H1 (cell line): Measurements from ENCODE around the gene LGI4. TPM values are rescaled to one million over a fixed set of nuclear protein-coding genes. Genes with fewer than 3 reads are reported as not detected.
A peak's percentile ranks its signal among the peaks of the same experiment; 100 is the strongest.

Experiments used
- CTCF ChIA-PET: fragments of 300-600 bp; sonication (Branson Sonifier 250); formaldehyde crosslinking; loops from one replicate; lab custom pipeline; 2021; ENCODE audit not compliant: partially characterized antibody; lab: Charles Lee
- POLR2A ChIA-PET: fragments of 300-600 bp; sonication (Branson Sonifier 250); formaldehyde crosslinking; loops from one replicate; lab custom pipeline; 2021; ENCODE audit warnings: inconsistent platforms; ENCODE audit not compliant: partially characterized antibody; lab: Charles Lee
- DNase-seq, 2 experiments: peaks; one replicate each; pipeline versions ENCODE4 v3.0.0 to v3.0.0-alpha.2; 2010 to 2022; ENCODE audit warnings: low spot score in 2 of 2, low read depth in 1 of 2, mixed read lengths in 1 of 2
- FAIRE-seq: peaks from 2 replicates; lab custom pipeline; 2011; peaks lifted over from hg19 to GRCh38; lab: Jason Lieb, UNC
- H2AFZ ChIP-seq: 2 replicates; pipeline ENCODE4 v1.8.1; 2012; ENCODE audit warnings: low read length, inconsistent platforms
- H2AK5ac ChIP-seq: 2 replicates; pipeline ENCODE4 v1.6.1; 2013; ENCODE audit warnings: low read depth, low read length
- H2BK120ac ChIP-seq: replicated peaks from 2 replicates; pipeline ENCODE3; 2013; ENCODE audit warnings: low read depth, low read length, inconsistent platforms
- H2BK12ac ChIP-seq: 2 replicates; pipeline ENCODE4 v1.6.1; 2013; ENCODE audit warnings: low read depth, low read length
- H2BK15ac ChIP-seq: 2 replicates; pipeline ENCODE4 v1.6.1; 2013; ENCODE audit warnings: low read length
- H2BK20ac ChIP-seq: 2 replicates; pipeline ENCODE4 v1.6.1; 2013; ENCODE audit warnings: low read length
- H2BK5ac ChIP-seq: 2 replicates; pipeline ENCODE4 v1.6.1; 2013; ENCODE audit warnings: low read depth, low read length
- H3K14ac ChIP-seq: 2 replicates; pipeline ENCODE4 v1.6.1; 2013; ENCODE audit warnings: inconsistent platforms; ENCODE audit not compliant: insufficient read length
- H3K18ac ChIP-seq: 2 replicates; pipeline ENCODE4 v1.6.1; 2013; ENCODE audit warnings: low read length; ENCODE audit errors: extremely low read depth
- H3K23ac ChIP-seq: 2 replicates; pipeline ENCODE4 v1.6.1; 2013; ENCODE audit warnings: inconsistent platforms; ENCODE audit not compliant: insufficient read length
- H3K23me2 ChIP-seq: 2 replicates; pipeline ENCODE4 v1.6.1; 2013; ENCODE audit warnings: low read depth, low read length
- H3K27ac ChIP-seq: 2 replicates; pipeline ENCODE4 v1.6.1; 2011; ENCODE audit warnings: low read depth, low read length, inconsistent platforms
- H3K27me3 ChIP-seq, 4 experiments: replicated peaks in 1 of 4; 1 replicate in 1 of 4; 2 replicates in 3 of 4; pipeline versions ENCODE4 v1.6.1 to v1.8.1; 2011 to 2013; ENCODE audit warnings: low read length in 3 of 4, mild to moderate bottlenecking in 3 of 4, inconsistent platforms in 2 of 4, mixed read lengths in 2 of 4, moderate library complexity in 1 of 4; ENCODE audit not compliant: control insufficient read depth in 3 of 4, insufficient read depth in 3 of 4; ENCODE audit errors: extremely low read depth in 1 of 4
- H3K36me3 ChIP-seq, 4 experiments: 2 replicates each; pipeline versions ENCODE4 v1.6.1 to v1.8.1; 2011 to 2013; ENCODE audit warnings: mild to moderate bottlenecking in 4 of 4, low read length in 3 of 4, moderate library complexity in 2 of 4, control low read depth in 1 of 4, inconsistent platforms in 1 of 4; ENCODE audit not compliant: insufficient read depth in 4 of 4, control insufficient read depth in 2 of 4
- H3K4ac ChIP-seq: replicated peaks from 2 replicates; pipeline ENCODE3; 2013; ENCODE audit warnings: low read length, low read depth, mixed read lengths, inconsistent platforms; ENCODE audit not compliant: insufficient read length
- H3K4me1 ChIP-seq, 4 experiments: replicated peaks in 1 of 4; 1 replicate in 1 of 4; 2 replicates in 3 of 4; pipeline versions ENCODE4 v1.6.1 to v1.8.1; 2011 to 2013; ENCODE audit warnings: low read length in 3 of 4, inconsistent platforms in 2 of 4, mixed read lengths in 1 of 4; ENCODE audit not compliant: insufficient read depth in 4 of 4, control insufficient read depth in 3 of 4
- H3K4me2 ChIP-seq, 2 experiments: 2 replicates each; pipeline versions ENCODE4 v1.6.1 to v1.8.1; 2011 to 2013; ENCODE audit warnings: low read depth in 2 of 2, low read length in 2 of 2, control low read depth in 1 of 2, inconsistent platforms in 1 of 2, mild to moderate bottlenecking in 1 of 2; ENCODE audit not compliant: insufficient read depth in 1 of 2
- H3K4me3 ChIP-seq, 4 experiments: fragments of 200-600, 300-600 bp in 1 of 4; sonication (generic), shearing (Covaris generic), sonication (Bioruptor Twin) in 1 of 4; 2 replicates each; pipeline versions ENCODE4 v1.5.1 to v1.8.1; 2011 to 2016; ENCODE audit warnings: low read length in 4 of 4, low read depth in 3 of 4, control low read depth in 2 of 4, inconsistent platforms in 2 of 4, mild to moderate bottlenecking in 2 of 4, mixed read lengths in 1 of 4, moderate library complexity in 1 of 4; ENCODE audit not compliant: insufficient read depth in 2 of 4; ENCODE audit errors: extremely low read depth in 1 of 4
- H3K56ac ChIP-seq: replicated peaks from 2 replicates; pipeline ENCODE3; 2013; ENCODE audit warnings: low read depth, mild to moderate bottlenecking, mixed read lengths, low read length, inconsistent platforms; ENCODE audit not compliant: insufficient read length
- H3K79me1 ChIP-seq: 2 replicates; pipeline ENCODE4 v1.6.1; 2013; ENCODE audit warnings: low read depth, low read length, control low read depth
- H3K79me2 ChIP-seq, 2 experiments: 2 replicates each; pipeline versions ENCODE4 v1.6.1 to v1.8.1; 2012 to 2013; ENCODE audit warnings: low read length in 2 of 2, mild to moderate bottlenecking in 2 of 2, inconsistent platforms in 1 of 2; ENCODE audit not compliant: insufficient read depth in 2 of 2, control insufficient read depth in 1 of 2
- H3K9ac ChIP-seq, 4 experiments: replicated peaks in 1 of 4; 1 replicate in 1 of 4; 2 replicates in 3 of 4; pipeline versions ENCODE4 v1.6.1 to v1.8.1; 2011 to 2013; ENCODE audit warnings: low read depth in 3 of 4, low read length in 3 of 4, control low read depth in 2 of 4, mild to moderate bottlenecking in 2 of 4, moderate library complexity in 2 of 4, inconsistent platforms in 1 of 4; ENCODE audit errors: extremely low read depth in 1 of 4
- H3K9me3 ChIP-seq, 2 experiments: 2 replicates each; pipeline versions ENCODE4 v1.6.1 to v1.8.1; 2012 to 2013; ENCODE audit warnings: mild to moderate bottlenecking in 2 of 2, moderate library complexity in 2 of 2, control low read depth in 1 of 2, inconsistent platforms in 1 of 2, low read depth in 1 of 2, low read length in 1 of 2, mixed read lengths in 1 of 2; ENCODE audit not compliant: insufficient read depth in 2 of 2
- H4K20me1 ChIP-seq, 2 experiments: replicated peaks in 1 of 2; 2 replicates each; pipeline versions ENCODE3 to v1.8.1; 2011 to 2013; ENCODE audit warnings: inconsistent platforms in 2 of 2, low read length in 2 of 2, mild to moderate bottlenecking in 1 of 2; ENCODE audit not compliant: insufficient read depth in 2 of 2, control insufficient read depth in 1 of 2
- H4K5ac ChIP-seq: 2 replicates; pipeline ENCODE4 v1.6.1; 2013; ENCODE audit warnings: low read length, low read depth, mixed read lengths, inconsistent platforms; ENCODE audit not compliant: insufficient read length
- H4K8ac ChIP-seq: 2 replicates; pipeline ENCODE4 v1.8.0; 2013; ENCODE audit warnings: mild to moderate bottlenecking, moderate library complexity, low read length, inconsistent platforms; ENCODE audit not compliant: insufficient read depth; ENCODE audit errors: extremely low read depth
- H4K91ac ChIP-seq: replicated peaks from 2 replicates; pipeline ENCODE3; 2013; ENCODE audit warnings: low read length, mixed read lengths, inconsistent platforms; ENCODE audit not compliant: insufficient read length
- CBX8 ChIP-seq: fragments of 300-800, 300-1000 bp; sonication (generic); IDR thresholded peaks from 2 replicates; pipeline ENCODE4 v1.7.1; 2016; ENCODE audit warnings: low read depth, low read length, borderline replicate concordance
- EZH2 ChIP-seq: fragments of 200-600 bp; sonication (generic); IDR thresholded peaks from 2 replicates; pipeline ENCODE4 v1.7.1; 2012; ENCODE audit warnings: low read depth, mild to moderate bottlenecking, moderate library complexity, low read length, inconsistent platforms; ENCODE audit not compliant: severe bottlenecking
- POLR2AphosphoS5 ChIP-seq: IDR thresholded peaks from 2 replicates; pipeline ENCODE4 v1.6.1; 2011; ENCODE audit warnings: low read depth, low read length
- RFX5 ChIP-seq: IDR thresholded peaks from 2 replicates; pipeline ENCODE4 v1.6.1; 2011; ENCODE audit warnings: low read depth, low read length, improper control_type of control experiment, borderline replicate concordance
- SAP30 ChIP-seq: fragments of 300-600 bp; sonication (generic); IDR thresholded peaks from 2 replicates; pipeline ENCODE4 v1.7.1; 2012; ENCODE audit warnings: low read length, moderate library complexity, mild to moderate bottlenecking, inconsistent platforms; ENCODE audit not compliant: insufficient read depth, insufficient replicate concordance
- SIN3A ChIP-seq, 2 experiments: IDR thresholded peaks in 1 of 2; conservative IDR thresholded peaks in 1 of 2; 2 replicates each; pipeline ENCODE4 v1.6.1; 2011 to 2012; ENCODE audit warnings: low read length in 2 of 2, improper control_type of control experiment in 1 of 2, low read depth in 1 of 2, mild to moderate bottlenecking in 1 of 2
- SP1 ChIP-seq: IDR thresholded peaks from 2 replicates; pipeline ENCODE4 v1.6.1; 2011; ENCODE audit warnings: low read depth, low read length
- YY1 ChIP-seq: IDR thresholded peaks from 2 replicates; pipeline ENCODE4 v1.6.1; 2011; ENCODE audit warnings: low read depth, mild to moderate bottlenecking, low read length
- WGBS, 2 experiments: shearing (Covaris generic) in 1 of 2; methylation state at CpG; one replicate each; pipeline versions ENCODE4 v1.1.6 to v1.1.7; 2013 to 2015; ENCODE audit warnings: low lambda C conversion rate in 2 of 2, mixed read lengths in 2 of 2, inconsistent platforms in 1 of 2, low coverage in 1 of 2, missing lambda C conversion rate in 1 of 2; ENCODE audit not compliant: insufficient replicate concordance in 2 of 2, insufficient coverage in 1 of 2, insufficient read length in 1 of 2; ENCODE audit errors: extremely low coverage in 1 of 2, missing lambda C conversion rate in 1 of 2; 5-methylcytosine and 5-hydroxymethylcytosine counted together
- polyA plus RNA-seq, 7 experiments: library from polyadenylated mRNA; depleted of rRNA in 3 of 7; stranded (reverse) in 5 of 7; unstranded in 2 of 7; fragments of >200 nt in 5 of 7; fragments of 200-250 nt in 2 of 7; gene quantifications; 1 replicate in 5 of 7; 2 replicates in 1 of 7; 4 replicates in 1 of 7; pipeline versions ENCODE4 v1.2.1 to v1.2.3, GENCODE V29; 2011 to 2013; ENCODE audit warnings: missing spikeins in 2 of 7, mixed read lengths in 2 of 7
- total RNA-seq: library from RNA; stranded (reverse); fragmentation: NEBNext Ultra II Directional; extraction: Animal tissue kit (Norgen Biotek cat#: 25700); gene quantifications from 2 replicates; pipeline ENCODE4 v1.2.1, GENCODE V29; 2021
- TF ChIP-seq, protein P1 (sequence below), 3 experiments: IDR thresholded peaks; 1 replicate in 2 of 3; 2 replicates in 1 of 3; pipeline versions ENCODE4 v1.5.1 to v1.6.1; 2011; ENCODE audit warnings: low read length in 3 of 3, mild to moderate bottlenecking in 3 of 3, inconsistent platforms in 2 of 3, low read depth in 1 of 3, moderate library complexity in 1 of 3; ENCODE audit not compliant: insufficient read depth in 1 of 3; ENCODE audit errors: control extremely low read depth in 1 of 3

Gene LGI4
- total and polyA plus RNA-seq, 2 of the 8 experiments (the other 6 are each of a cell fraction or from before 2014, with no cell fraction given): 2.0 to 8.2 TPM

- Histone ChIP-seq H3K27me3 (peaks cover 0 to 3% (median under 1%) of the 10 kb centered on the region in 4 experiments; a peak in 3 of 7 replicates), H2BK120ac (no peak overlapping the region), H3K56ac (no peak overlapping the region), H4K91ac (no peak overlapping the region), H3K36me3 (no peaks in the 10 kb centered on the region), H3K4me1 (peaks cover 3 to 19% (median 13%) of the 10 kb centered on the region in 4 experiments; a peak in 6 of 7 replicates), H3K23ac (no peak overlapping the region), H3K27ac (no peak overlapping the region), H3K79me1 (no peaks in the 10 kb centered on the region), H3K4me3 (peak overlapping the region in 1 of 4 experiments; percentile 44; a peak in 2 of 8 replicates), H3K18ac (peak overlapping the region; percentile 51; the same call in 1 of the 2 replicates), H2AFZ (no peak overlapping the region), H2AK5ac (no peak overlapping the region), H3K79me2 (no peaks in the 10 kb centered on the region), H2BK15ac (no peak overlapping the region), H3K4ac (no peak overlapping the region), H2BK12ac (0 out of 2 replicates have a peak overlapping the region, but pooled peaks have one; percentile 3), H3K23me2 (peaks cover 4% of the 10 kb centered on the region), H4K8ac (no peak overlapping the region), H3K14ac (no peak overlapping the region), H2BK5ac (0 out of 2 replicates have a peak overlapping the region, but pooled peaks have one; percentile 44), H2BK20ac (no peak overlapping the region), H3K9me3 (no peaks in the 10 kb centered on the region), H3K9ac (no peak overlapping the region), H4K5ac (peak overlapping the region; percentile 17), H4K20me1 (no peaks in the 10 kb centered on the region), H3K4me2 (peak overlapping the region in 1 of 2 experiments; percentile 34; a peak in 3 of 4 replicates)
- 1% methylated on average over 4 of the region's 7 CpGs; no CpG with 5 or more reads in 1 of the 2 experiments for WGBS, 2 experiments
- DNase-seq (peak in 1 of 2 experiments; percentile 96), FAIRE-seq (peak; percentile 13)
- CTCF ChIA-PET: interaction anchor here (0.6 to 10.2 kb wide), 49 partner anchors 8 to 726 kb away, joined by 3 to 154 read pairs (median 5); partner anchors contain the start of genes FXYD3, FXYD5 and HPN
- POLR2A ChIA-PET: interaction anchor here (0.9 to 2.8 kb wide), 18 partner anchors 8 to 164 kb away, joined by 3 to 9 read pairs (median 4); partner anchors contain the start of gene FXYD5
- TF ChIP-seq CBX8: no peak
- no peak for TF ChIP-seq EZH2
- TF ChIP-seq SIN3A (conservative IDR thresholded peaks at IDR 0.05 in 1 of 2, IDR thresholded peaks at IDR 0.05 in 1 of 2; ENCODE audit: low read depth in 1 of 2, low read length in 2 of 2): peak; percentile 15 to 86; a peak in 1 of 4 replicates
- no peak for TF ChIP-seq POLR2AphosphoS5
- no peak for TF ChIP-seq RFX5
- TF ChIP-seq SP1: 0 out of 2 replicates have a peak, but pooled peaks have one; percentile 29
- TF ChIP-seq YY1: 0 out of 2 replicates have a peak, but pooled peaks have one; percentile 56
- TF ChIP-seq SAP30: peak; percentile 29
- TF ChIP-seq, protein P1, sequence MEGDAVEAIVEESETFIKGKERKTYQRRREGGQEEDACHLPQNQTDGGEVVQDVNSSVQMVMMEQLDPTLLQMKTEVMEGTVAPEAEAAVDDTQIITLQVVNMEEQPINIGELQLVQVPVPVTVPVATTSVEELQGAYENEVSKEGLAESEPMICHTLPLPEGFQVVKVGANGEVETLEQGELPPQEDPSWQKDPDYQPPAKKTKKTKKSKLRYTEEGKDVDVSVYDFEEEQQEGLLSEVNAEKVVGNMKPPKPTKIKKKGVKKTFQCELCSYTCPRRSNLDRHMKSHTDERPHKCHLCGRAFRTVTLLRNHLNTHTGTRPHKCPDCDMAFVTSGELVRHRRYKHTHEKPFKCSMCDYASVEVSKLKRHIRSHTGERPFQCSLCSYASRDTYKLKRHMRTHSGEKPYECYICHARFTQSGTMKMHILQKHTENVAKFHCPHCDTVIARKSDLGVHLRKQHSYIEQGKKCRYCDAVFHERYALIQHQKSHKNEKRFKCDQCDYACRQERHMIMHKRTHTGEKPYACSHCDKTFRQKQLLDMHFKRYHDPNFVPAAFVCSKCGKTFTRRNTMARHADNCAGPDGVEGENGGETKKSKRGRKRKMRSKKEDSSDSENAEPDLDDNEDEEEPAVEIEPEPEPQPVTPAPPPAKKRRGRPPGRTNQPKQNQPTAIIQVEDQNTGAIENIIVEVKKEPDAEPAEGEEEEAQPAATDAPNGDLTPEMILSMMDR (IDR thresholded peaks at IDR 0.05; ENCODE audit: control extremely low read depth in 1 of 3, insufficient read depth in 1 of 3, low read depth in 1 of 3, low read length in 3 of 3): peak; percentile 91 to 94 (median 94)
These were observed 590 bp upstream of the LGI4 start for GRCh38 chr19:35135389-35135909.
